Ammon's horn (tissue), 1 donor: Measurements from ENCODE around the gene DGCR2.
"Not testable (repeated sequence)": the region's sequence is repeated elsewhere in the genome, so short reads cannot be mapped to it uniquely, and the experiment has no call there.

ENCODE experiments used
- DNase-seq: peaks from one replicate; pipeline ENCODE4 v3.0.0-alpha.2; 2016; ENCODE audit warnings: low spot score

The DGCR2 gene

GRCh38 chr22:19081351-19081750 is 40.9 kb downstream of the DGCR2 start:
- no peak for DNase-seq

- DNase-seq, result no peak
These were observed 41.4 kb downstream of the DGCR2 start for GRCh38 chr22:19080853-19081252.

GRCh38 chr22:19079691-19080090 is 42.5 kb downstream of the DGCR2 start:
- no peak for DNase-seq

GRCh38 chr22:19075404-19075803 is 46.8 kb downstream of the DGCR2 start:
- no peak for DNase-seq

GRCh38 chr22:19072853-19073252 is 49.4 kb downstream of the DGCR2 start:
- DNase-seq, result not testable (repeated sequence)

- DNase-seq, result no peak
These were observed 51.6 kb downstream of the DGCR2 start for GRCh38 chr22:19070397-19071169.

GRCh38 chr22:19069451-19069850 is 52.8 kb downstream of the DGCR2 start:
- no peak for DNase-seq

- DNase-seq, result no peak
These were observed 53.4 kb downstream of the DGCR2 start for GRCh38 chr22:19068784-19069271.

- no peak for DNase-seq
These were observed 54.4 kb downstream of the DGCR2 start for GRCh38 chr22:19067696-19068348.

GRCh38 chr22:19066531-19067271 is 55.5 kb downstream of the DGCR2 start:
- no peak for DNase-seq

GRCh38 chr22:19065929-19066328 is 56.3 kb downstream of the DGCR2 start:
- no peak for DNase-seq

- no peak for DNase-seq
These were observed 56.8 kb downstream of the DGCR2 start for GRCh38 chr22:19065298-19065859.

GRCh38 chr22:19064354-19065054 is 57.7 kb downstream of the DGCR2 start:
- DNase-seq, result no peak

GRCh38 chr22:19063581-19064353 is 58.4 kb downstream of the DGCR2 start:
- no peak for DNase-seq

GRCh38 chr22:19062943-19063308 is 59.3 kb downstream of the DGCR2 start:
- no peak for DNase-seq

GRCh38 chr22:19062139-19062942 is 59.9 kb downstream of the DGCR2 start:
- no peak for DNase-seq

GRCh38 chr22:19061471-19062138 is 60.6 kb downstream of the DGCR2 start:
- DNase-seq, result no peak

GRCh38 chr22:19060356-19061009 is 61.7 kb downstream of the DGCR2 start:
- DNase-seq, result no peak
